Measurements from ENCODE around the gene SLC35A2.
"Not testable (repeated sequence)": the region's sequence is repeated elsewhere in the genome, so short reads cannot be mapped to it uniquely, and the experiment has no call there.

The SLC35A2 gene

GRCh38 chrX:48902776-48903175 lies 8.7 kb downstream of the SLC35A2 start:
- no peak for DNase-seq (ENCODE audit: low read depth, low spot score)

- DNase-seq (ENCODE audit: low read depth, low spot score): no peak
Observed at GRCh38 chrX:48902135-48902534, 9.3 kb downstream of the SLC35A2 start.

GRCh38 chrX:48901069-48901468 lies 10.4 kb downstream of the SLC35A2 start:
- DNase-seq (ENCODE audit: low read depth, low spot score): no peak

- DNase-seq (ENCODE audit: low read depth, low spot score): no peak
Observed at GRCh38 chrX:48899078-48899410, 12.4 kb downstream of the SLC35A2 start.

GRCh38 chrX:48897625-48898306 lies 13.7 kb downstream of the SLC35A2 start, which contains the start of the genes PQBP1 and TIMM17B:
Gene PQBP1, plus strand, starts transcription at chrX:48897930. Its CDS starts 580 bp downstream, at chrX:48898510.
Gene TIMM17B, minus strand, starts transcription at chrX:48897768. Its CDS starts 19 bp downstream, at chrX:48897749.
- DNase-seq (ENCODE audit: low read depth, low spot score): peak; percentile 74

- DNase-seq (ENCODE audit: low read depth, low spot score): no peak
Observed at GRCh38 chrX:48897157-48897624, 14.3 kb downstream of the SLC35A2 start.

- DNase-seq (ENCODE audit: low read depth, low spot score): no peak
Observed at GRCh38 chrX:48896611-48897011, 14.8 kb downstream of the SLC35A2 start.

GRCh38 chrX:48894891-48895290 lies 16.6 kb downstream of the SLC35A2 start:
- no peak for DNase-seq (ENCODE audit: low read depth, low spot score)

- no peak for DNase-seq (ENCODE audit: low read depth, low spot score)
Observed at GRCh38 chrX:48893556-48894348, 17.7 kb downstream of the SLC35A2 start.

GRCh38 chrX:48892896-48893295 lies 18.6 kb downstream of the SLC35A2 start:
- DNase-seq (ENCODE audit: low read depth, low spot score): no peak

GRCh38 chrX:48891402-48892288 lies 19.8 kb downstream of the SLC35A2 start:
- DNase-seq (ENCODE audit: low read depth, low spot score): peak; percentile 55

- no peak for DNase-seq (ENCODE audit: low read depth, low spot score)
Observed at GRCh38 chrX:48890934-48891401, 20.5 kb downstream of the SLC35A2 start.

- no peak for DNase-seq (ENCODE audit: low read depth, low spot score)
Observed at GRCh38 chrX:48890296-48890925, 21.0 kb downstream of the SLC35A2 start.

GRCh38 chrX:48886586-48886985 lies 24.9 kb downstream of the SLC35A2 start:
- not testable (repeated sequence) for DNase-seq (ENCODE audit: low read depth, low spot score)

GRCh38 chrX:48883729-48884128 lies 27.7 kb downstream of the SLC35A2 start:
- no peak for DNase-seq (ENCODE audit: low read depth, low spot score)

GRCh38 chrX:48876944-48877343 lies 34.5 kb downstream of the SLC35A2 start:
- DNase-seq (ENCODE audit: low read depth, low spot score): not testable (repeated sequence)

GRCh38 chrX:48872017-48872416 lies 39.4 kb downstream of the SLC35A2 start:
- not testable (repeated sequence) for DNase-seq (ENCODE audit: low read depth, low spot score)

- DNase-seq (ENCODE audit: low read depth, low spot score): no peak
Observed at GRCh38 chrX:48864210-48864609, 47.2 kb downstream of the SLC35A2 start.

- no peak for DNase-seq (ENCODE audit: low read depth, low spot score)
Observed at GRCh38 chrX:48854898-48855297, 56.5 kb downstream of the SLC35A2 start.

- DNase-seq (ENCODE audit: low read depth, low spot score): not testable (repeated sequence)
Observed at GRCh38 chrX:48854121-48854804, 57.2 kb downstream of the SLC35A2 start.

- not testable (repeated sequence) for DNase-seq (ENCODE audit: low read depth, low spot score)
Observed at GRCh38 chrX:48853494-48853893, 58.0 kb downstream of the SLC35A2 start.
